HEK293 (cell line): ENCODE data around the gene MRPL20.

ENCODE experiments used
- HOXD13 ChIP-seq: sonication (generic); formaldehyde crosslinking; IDR thresholded peaks from 2 replicates; pipeline ENCODE4 v1.8.0; 2022; ENCODE audit warnings: missing genetic modification reagents, borderline replicate concordance
- PRDM1 ChIP-seq: fragments of 450-650 bp; formaldehyde crosslinking; IDR thresholded peaks from 2 replicates; pipeline ENCODE4; 2016; ENCODE audit warnings: missing biosample characterization, missing genetic modification characterization
- SP2 ChIP-seq: fragments of 450-650 bp; formaldehyde crosslinking; IDR thresholded peaks from 2 replicates; pipeline ENCODE4 v1.5.1; 2016; ENCODE audit warnings: missing biosample characterization, missing genetic modification characterization
- SP3 ChIP-seq: fragments of 450-650 bp; formaldehyde crosslinking; IDR thresholded peaks from 2 replicates; pipeline ENCODE4 v1.5.1; 2016; ENCODE audit warnings: missing biosample characterization, missing genetic modification characterization
- ZFHX2 ChIP-seq: fragments of 450-650 bp; formaldehyde crosslinking; conservative IDR thresholded peaks from 2 replicates; pipeline ENCODE4 v1.5.1; 2016; ENCODE audit warnings: missing biosample characterization, missing genetic modification characterization
- ZFP41 ChIP-seq: fragments of 450-650 bp; formaldehyde crosslinking; IDR thresholded peaks from 2 replicates; pipeline ENCODE4 v1.5.1; 2016; ENCODE audit warnings: missing biosample characterization, missing genetic modification characterization, borderline replicate concordance
- ZNF138 ChIP-seq: fragments of 450-650 bp; formaldehyde crosslinking; IDR thresholded peaks from 2 replicates; pipeline ENCODE4 v1.5.1; 2016; ENCODE audit warnings: missing biosample characterization, missing genetic modification characterization, borderline replicate concordance
- ZNF266 ChIP-seq: fragments of 450-650 bp; formaldehyde crosslinking; IDR thresholded peaks from 2 replicates; pipeline ENCODE4 v1.5.1; 2016; ENCODE audit warnings: missing biosample characterization, missing genetic modification characterization, low read depth
- ZNF366 ChIP-seq: fragments of 450-650 bp; formaldehyde crosslinking; conservative IDR thresholded peaks from 2 replicates; pipeline ENCODE4 v1.5.1; 2016; ENCODE audit warnings: missing biosample characterization, missing genetic modification characterization
- ZNF473 ChIP-seq: fragments of 450-650 bp; formaldehyde crosslinking; IDR thresholded peaks from 2 replicates; pipeline ENCODE4 v1.5.1; 2017; ENCODE audit warnings: missing biosample characterization, missing genetic modification characterization
- ZNF510 ChIP-seq: fragments of 450-650 bp; formaldehyde crosslinking; IDR thresholded peaks from 2 replicates; pipeline ENCODE4 v1.5.1; 2018; ENCODE audit warnings: mild to moderate bottlenecking, missing genetic modification characterization, missing biosample characterization; ENCODE audit not compliant: insufficient replicate concordance
- ZNF521 ChIP-seq: fragments of 450-650 bp; formaldehyde crosslinking; IDR thresholded peaks from 2 replicates; pipeline ENCODE4 v1.5.1; 2017; ENCODE audit warnings: missing biosample characterization, mild to moderate bottlenecking, missing genetic modification characterization
- ZNF629 ChIP-seq: fragments of 450-650 bp; formaldehyde crosslinking; IDR thresholded peaks from 2 replicates; pipeline ENCODE4 v1.5.1; 2017; ENCODE audit warnings: missing biosample characterization, missing genetic modification characterization
- ZNF658 ChIP-seq: fragments of 450-650 bp; formaldehyde crosslinking; IDR thresholded peaks from 2 replicates; pipeline ENCODE4; 2016; ENCODE audit warnings: missing biosample characterization, missing genetic modification characterization
- ZNF830 ChIP-seq: fragments of 450-650 bp; IDR thresholded peaks from 2 replicates; pipeline ENCODE4 v1.5.0; 2018; ENCODE audit warnings: missing biosample characterization, missing genetic modification characterization, low read depth, mild to moderate bottlenecking, moderate library complexity
- TF ChIP-seq, protein P1 (sequence below): fragments of 450-650 bp; formaldehyde crosslinking; IDR thresholded peaks from 2 replicates; pipeline ENCODE4 v1.5.1; 2016; ENCODE audit warnings: missing biosample characterization, missing genetic modification characterization
- TF ChIP-seq, protein P2 (sequence below): fragments of 450-650 bp; formaldehyde crosslinking; IDR thresholded peaks from 2 replicates; pipeline ENCODE4 v1.5.1; 2016; ENCODE audit warnings: missing biosample characterization, missing genetic modification characterization
- TF ChIP-seq, protein P3 (sequence below): fragments of 450-650 bp; formaldehyde crosslinking; IDR thresholded peaks from 2 replicates; pipeline ENCODE4 v1.5.1; 2016; ENCODE audit warnings: missing biosample characterization, missing genetic modification characterization
- TF ChIP-seq, protein P4 (sequence below): fragments of 450-650 bp; formaldehyde crosslinking; IDR thresholded peaks from 2 replicates; pipeline ENCODE4 v1.5.1; 2016; ENCODE audit warnings: missing biosample characterization, missing genetic modification characterization
- TF ChIP-seq, protein P5 (sequence below): fragments of 450-650 bp; IDR thresholded peaks from 2 replicates; pipeline ENCODE4 v1.5.1; 2018; ENCODE audit warnings: missing biosample characterization, missing genetic modification characterization
- TF ChIP-seq, protein P6 (sequence below): fragments of 450-650 bp; formaldehyde crosslinking; IDR thresholded peaks from 2 replicates; pipeline ENCODE4 v1.5.1; 2017; ENCODE audit warnings: missing biosample characterization, missing genetic modification characterization
- TF ChIP-seq, protein P7 (sequence below): fragments of 450-650 bp; formaldehyde crosslinking; IDR thresholded peaks from 2 replicates; pipeline ENCODE4 v1.5.1; 2016; ENCODE audit warnings: missing biosample characterization, missing genetic modification characterization
- TF ChIP-seq, protein P8 (sequence below): fragments of 450-650 bp; formaldehyde crosslinking; IDR thresholded peaks from 2 replicates; pipeline ENCODE4 v1.5.1; 2016; ENCODE audit warnings: missing biosample characterization, missing genetic modification characterization

Gene MRPL20

DNA sequence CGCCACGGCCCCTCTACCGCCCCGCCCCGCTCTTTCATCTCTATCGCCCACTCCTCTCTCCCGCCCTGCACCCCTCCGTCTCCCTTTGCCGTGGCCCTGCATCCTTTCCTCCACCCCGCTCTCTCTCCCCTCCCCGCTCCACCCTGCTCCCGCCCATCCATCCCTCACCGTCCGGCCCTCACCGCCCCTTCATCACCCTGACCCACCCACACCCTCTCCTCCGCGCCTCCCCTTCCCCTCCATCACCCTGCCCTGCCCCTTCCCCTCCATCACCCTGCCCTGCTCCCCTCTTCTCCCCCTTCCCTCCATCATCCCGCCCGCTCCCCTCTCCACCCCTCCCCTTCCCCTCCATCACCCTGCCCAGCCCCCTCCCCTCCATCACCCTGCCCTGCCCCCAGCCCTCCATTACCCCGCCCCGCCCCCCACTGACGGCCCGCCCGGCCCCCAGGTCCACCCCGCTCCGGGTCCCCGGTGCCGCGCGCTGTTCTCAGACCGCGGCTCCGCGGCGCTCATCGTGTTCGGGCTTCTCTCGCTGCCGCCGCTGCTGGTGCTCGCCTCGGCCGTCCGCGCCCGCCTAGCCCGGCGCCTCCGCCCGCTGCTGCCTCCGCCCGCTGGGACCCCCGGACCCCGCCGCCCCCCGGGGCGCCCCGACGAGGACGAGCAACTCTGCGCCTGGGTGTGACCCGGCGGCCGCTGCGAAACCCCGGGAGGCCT lies 20.2 kb upstream of the MRPL20 start (continued):
- TF ChIP-seq, protein P1, sequence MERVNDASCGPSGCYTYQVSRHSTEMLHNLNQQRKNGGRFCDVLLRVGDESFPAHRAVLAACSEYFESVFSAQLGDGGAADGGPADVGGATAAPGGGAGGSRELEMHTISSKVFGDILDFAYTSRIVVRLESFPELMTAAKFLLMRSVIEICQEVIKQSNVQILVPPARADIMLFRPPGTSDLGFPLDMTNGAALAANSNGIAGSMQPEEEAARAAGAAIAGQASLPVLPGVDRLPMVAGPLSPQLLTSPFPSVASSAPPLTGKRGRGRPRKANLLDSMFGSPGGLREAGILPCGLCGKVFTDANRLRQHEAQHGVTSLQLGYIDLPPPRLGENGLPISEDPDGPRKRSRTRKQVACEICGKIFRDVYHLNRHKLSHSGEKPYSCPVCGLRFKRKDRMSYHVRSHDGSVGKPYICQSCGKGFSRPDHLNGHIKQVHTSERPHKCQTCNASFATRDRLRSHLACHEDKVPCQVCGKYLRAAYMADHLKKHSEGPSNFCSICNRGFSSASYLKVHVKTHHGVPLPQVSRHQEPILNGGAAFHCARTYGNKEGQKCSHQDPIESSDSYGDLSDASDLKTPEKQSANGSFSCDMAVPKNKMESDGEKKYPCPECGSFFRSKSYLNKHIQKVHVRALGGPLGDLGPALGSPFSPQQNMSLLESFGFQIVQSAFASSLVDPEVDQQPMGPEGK (tag by site-specific recombination), result peak; percentile 35; the same call in 1 of the 2 replicates
- TF ChIP-seq, protein P2, sequence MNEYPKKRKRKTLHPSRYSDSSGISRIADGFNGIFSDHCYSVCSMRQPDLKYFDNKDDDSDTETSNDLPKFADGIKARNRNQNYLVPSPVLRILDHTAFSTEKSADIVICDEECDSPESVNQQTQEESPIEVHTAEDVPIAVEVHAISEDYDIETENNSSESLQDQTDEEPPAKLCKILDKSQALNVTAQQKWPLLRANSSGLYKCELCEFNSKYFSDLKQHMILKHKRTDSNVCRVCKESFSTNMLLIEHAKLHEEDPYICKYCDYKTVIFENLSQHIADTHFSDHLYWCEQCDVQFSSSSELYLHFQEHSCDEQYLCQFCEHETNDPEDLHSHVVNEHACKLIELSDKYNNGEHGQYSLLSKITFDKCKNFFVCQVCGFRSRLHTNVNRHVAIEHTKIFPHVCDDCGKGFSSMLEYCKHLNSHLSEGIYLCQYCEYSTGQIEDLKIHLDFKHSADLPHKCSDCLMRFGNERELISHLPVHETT (tag by site-specific recombination), result no peak
- TF ChIP-seq ZFHX2 (tag by site-specific recombination) (peak; percentile 93), ZNF830 (no peak), ZNF366 (tag by site-specific recombination) (peak; percentile 89), SP3 (peak; percentile 66), ZNF521 (tag by site-specific recombination) (no peak), ZNF629 (tag by site-specific recombination) (no peak), ZFP41 (tag by site-specific recombination) (no peak), ZNF473 (no peak), PRDM1 (tag by site-specific recombination) (no peak), ZNF266 (tag by site-specific recombination) (no peak), ZNF658 (tag by site-specific recombination) (no peak), ZNF138 (no peak), ZNF510 (tag by site-specific recombination) (no peak), HOXD13 (CRISPR knock-in tag) (no peak), SP2 (tag by site-specific recombination) (peak; percentile 63)
- TF ChIP-seq, protein P3, sequence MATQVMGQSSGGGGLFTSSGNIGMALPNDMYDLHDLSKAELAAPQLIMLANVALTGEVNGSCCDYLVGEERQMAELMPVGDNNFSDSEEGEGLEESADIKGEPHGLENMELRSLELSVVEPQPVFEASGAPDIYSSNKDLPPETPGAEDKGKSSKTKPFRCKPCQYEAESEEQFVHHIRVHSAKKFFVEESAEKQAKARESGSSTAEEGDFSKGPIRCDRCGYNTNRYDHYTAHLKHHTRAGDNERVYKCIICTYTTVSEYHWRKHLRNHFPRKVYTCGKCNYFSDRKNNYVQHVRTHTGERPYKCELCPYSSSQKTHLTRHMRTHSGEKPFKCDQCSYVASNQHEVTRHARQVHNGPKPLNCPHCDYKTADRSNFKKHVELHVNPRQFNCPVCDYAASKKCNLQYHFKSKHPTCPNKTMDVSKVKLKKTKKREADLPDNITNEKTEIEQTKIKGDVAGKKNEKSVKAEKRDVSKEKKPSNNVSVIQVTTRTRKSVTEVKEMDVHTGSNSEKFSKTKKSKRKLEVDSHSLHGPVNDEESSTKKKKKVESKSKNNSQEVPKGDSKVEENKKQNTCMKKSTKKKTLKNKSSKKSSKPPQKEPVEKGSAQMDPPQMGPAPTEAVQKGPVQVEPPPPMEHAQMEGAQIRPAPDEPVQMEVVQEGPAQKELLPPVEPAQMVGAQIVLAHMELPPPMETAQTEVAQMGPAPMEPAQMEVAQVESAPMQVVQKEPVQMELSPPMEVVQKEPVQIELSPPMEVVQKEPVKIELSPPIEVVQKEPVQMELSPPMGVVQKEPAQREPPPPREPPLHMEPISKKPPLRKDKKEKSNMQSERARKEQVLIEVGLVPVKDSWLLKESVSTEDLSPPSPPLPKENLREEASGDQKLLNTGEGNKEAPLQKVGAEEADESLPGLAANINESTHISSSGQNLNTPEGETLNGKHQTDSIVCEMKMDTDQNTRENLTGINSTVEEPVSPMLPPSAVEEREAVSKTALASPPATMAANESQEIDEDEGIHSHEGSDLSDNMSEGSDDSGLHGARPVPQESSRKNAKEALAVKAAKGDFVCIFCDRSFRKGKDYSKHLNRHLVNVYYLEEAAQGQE (tag by site-specific recombination), result no peak
- TF ChIP-seq, protein P4, sequence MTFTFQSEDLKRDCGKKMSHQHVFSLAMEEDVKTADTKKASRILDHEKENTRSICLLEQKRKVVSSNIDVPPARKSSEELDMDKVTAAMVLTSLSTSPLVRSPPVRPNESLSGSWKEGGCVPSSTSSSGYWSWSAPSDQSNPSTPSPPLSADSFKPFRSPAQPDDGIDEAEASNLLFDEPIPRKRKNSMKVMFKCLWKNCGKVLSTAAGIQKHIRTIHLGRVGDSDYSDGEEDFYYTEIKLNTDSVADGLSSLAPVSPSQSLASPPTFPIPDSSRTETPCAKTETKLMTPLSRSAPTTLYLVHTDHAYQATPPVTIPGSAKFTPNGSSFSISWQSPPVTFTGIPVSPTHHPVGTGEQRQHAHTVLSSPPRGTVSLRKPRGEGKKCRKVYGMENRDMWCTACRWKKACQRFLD, result no peak
- TF ChIP-seq, protein P5, sequence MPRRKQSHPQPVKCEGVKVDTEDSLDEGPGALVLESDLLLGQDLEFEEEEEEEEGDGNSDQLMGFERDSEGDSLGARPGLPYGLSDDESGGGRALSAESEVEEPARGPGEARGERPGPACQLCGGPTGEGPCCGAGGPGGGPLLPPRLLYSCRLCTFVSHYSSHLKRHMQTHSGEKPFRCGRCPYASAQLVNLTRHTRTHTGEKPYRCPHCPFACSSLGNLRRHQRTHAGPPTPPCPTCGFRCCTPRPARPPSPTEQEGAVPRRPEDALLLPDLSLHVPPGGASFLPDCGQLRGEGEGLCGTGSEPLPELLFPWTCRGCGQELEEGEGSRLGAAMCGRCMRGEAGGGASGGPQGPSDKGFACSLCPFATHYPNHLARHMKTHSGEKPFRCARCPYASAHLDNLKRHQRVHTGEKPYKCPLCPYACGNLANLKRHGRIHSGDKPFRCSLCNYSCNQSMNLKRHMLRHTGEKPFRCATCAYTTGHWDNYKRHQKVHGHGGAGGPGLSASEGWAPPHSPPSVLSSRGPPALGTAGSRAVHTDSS (tag by site-specific recombination), result no peak
- TF ChIP-seq, protein P6, sequence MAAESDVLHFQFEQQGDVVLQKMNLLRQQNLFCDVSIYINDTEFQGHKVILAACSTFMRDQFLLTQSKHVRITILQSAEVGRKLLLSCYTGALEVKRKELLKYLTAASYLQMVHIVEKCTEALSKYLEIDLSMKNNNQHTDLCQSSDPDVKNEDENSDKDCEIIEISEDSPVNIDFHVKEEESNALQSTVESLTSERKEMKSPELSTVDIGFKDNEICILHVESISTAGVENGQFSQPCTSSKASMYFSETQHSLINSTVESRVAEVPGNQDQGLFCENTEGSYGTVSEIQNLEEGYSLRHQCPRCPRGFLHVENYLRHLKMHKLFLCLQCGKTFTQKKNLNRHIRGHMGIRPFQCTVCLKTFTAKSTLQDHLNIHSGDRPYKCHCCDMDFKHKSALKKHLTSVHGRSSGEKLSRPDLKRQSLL, result peak; percentile 94; the same call in 1 of the 2 replicates
- TF ChIP-seq, protein P7, sequence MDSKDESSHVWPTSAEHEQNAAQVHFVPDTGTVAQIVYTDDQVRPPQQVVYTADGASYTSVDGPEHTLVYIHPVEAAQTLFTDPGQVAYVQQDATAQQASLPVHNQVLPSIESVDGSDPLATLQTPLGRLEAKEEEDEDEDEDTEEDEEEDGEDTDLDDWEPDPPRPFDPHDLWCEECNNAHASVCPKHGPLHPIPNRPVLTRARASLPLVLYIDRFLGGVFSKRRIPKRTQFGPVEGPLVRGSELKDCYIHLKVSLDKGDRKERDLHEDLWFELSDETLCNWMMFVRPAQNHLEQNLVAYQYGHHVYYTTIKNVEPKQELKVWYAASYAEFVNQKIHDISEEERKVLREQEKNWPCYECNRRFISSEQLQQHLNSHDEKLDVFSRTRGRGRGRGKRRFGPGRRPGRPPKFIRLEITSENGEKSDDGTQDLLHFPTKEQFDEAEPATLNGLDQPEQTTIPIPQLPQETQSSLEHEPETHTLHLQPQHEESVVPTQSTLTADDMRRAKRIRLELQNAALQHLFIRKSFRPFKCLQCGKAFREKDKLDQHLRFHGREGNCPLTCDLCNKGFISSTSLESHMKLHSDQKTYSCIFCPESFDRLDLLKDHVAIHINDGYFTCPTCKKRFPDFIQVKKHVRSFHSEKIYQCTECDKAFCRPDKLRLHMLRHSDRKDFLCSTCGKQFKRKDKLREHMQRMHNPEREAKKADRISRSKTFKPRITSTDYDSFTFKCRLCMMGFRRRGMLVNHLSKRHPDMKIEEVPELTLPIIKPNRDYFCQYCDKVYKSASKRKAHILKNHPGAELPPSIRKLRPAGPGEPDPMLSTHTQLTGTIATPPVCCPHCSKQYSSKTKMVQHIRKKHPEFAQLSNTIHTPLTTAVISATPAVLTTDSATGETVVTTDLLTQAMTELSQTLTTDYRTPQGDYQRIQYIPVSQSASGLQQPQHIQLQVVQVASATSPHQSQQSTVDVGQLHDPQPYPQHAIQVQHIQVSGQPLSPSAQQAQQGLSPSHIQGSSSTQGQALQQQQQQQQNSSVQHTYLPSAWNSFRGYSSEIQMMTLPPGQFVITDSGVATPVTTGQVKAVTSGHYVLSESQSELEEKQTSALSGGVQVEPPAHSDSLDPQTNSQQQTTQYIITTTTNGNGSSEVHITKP, result 0 out of 2 replicates have a peak, but pooled peaks have one; percentile 6
- TF ChIP-seq, protein P8, sequence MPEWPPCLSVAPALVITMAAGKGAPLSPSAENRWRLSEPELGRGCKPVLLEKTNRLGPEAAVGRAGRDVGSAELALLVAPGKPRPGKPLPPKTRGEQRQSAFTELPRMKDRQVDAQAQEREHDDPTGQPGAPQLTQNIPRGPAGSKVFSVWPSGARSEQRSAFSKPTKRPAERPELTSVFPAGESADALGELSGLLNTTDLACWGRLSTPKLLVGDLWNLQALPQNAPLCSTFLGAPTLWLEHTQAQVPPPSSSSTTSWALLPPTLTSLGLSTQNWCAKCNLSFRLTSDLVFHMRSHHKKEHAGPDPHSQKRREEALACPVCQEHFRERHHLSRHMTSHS (tag by site-specific recombination), result no peak
